Natural killer cell (primary cell): Measurements from ENCODE around the gene KLHL2. TPM values are rescaled to one million over a fixed set of nuclear protein-coding genes. Genes with fewer than 3 reads are reported as not detected.
"Not testable (repeated sequence)": the region's sequence is repeated elsewhere in the genome, so short reads cannot be mapped to it uniquely, and the experiment has no call there.

Source experiments
- ATAC-seq, 3 donors: fragments of 150-1000 bp in 2 of 3; fragments of 200-7000 bp in 1 of 3; cut with Tn5 transposase; 1 replicate in 1 of 3; 2 replicates in 2 of 3; pipeline ENCODE4 v1.10.0; 2021; ENCODE audit warnings: mild to moderate bottlenecking in 2 of 3, moderate library complexity in 2 of 3
- DNase-seq, 2 donors: peaks; one replicate each; pipeline versions ENCODE4 v3.0.0 to v3.0.0-alpha.2; 2013 to 2021; ENCODE audit warnings: mixed read lengths in 1 of 2
- H3K27ac ChIP-seq: one replicate; pipeline ENCODE4 v1.5.1; 2013; ENCODE audit warnings: mild to moderate bottlenecking, low read length
- H3K27me3 ChIP-seq: one replicate; pipeline ENCODE4 v1.6.1; 2013; ENCODE audit warnings: low read length; ENCODE audit not compliant: control insufficient read depth, insufficient read depth
- H3K36me3 ChIP-seq: one replicate; pipeline ENCODE4 v1.6.1; 2013; ENCODE audit warnings: low read length; ENCODE audit not compliant: control insufficient read depth, insufficient read depth
- H3K4me1 ChIP-seq: one replicate; pipeline ENCODE4 v1.6.1; 2013; ENCODE audit warnings: low read length; ENCODE audit not compliant: control insufficient read depth, insufficient read depth
- H3K4me3 ChIP-seq: one replicate; pipeline ENCODE4 v1.5.1; 2013; ENCODE audit warnings: low read length
- H3K9me3 ChIP-seq: one replicate; pipeline ENCODE4 v1.6.1; 2013; ENCODE audit warnings: low read length; ENCODE audit not compliant: control insufficient read depth, insufficient read depth
- H3K27ac Mint-ChIP-seq, 2 donors: one replicate each; pipeline ENCODE4 v1.8.0; 2022; ENCODE audit warnings: mild to moderate bottlenecking in 2 of 2, mixed read lengths in 2 of 2, moderate library complexity in 1 of 2
- H3K27me3 Mint-ChIP-seq, 2 donors: one replicate each; pipeline ENCODE4 v1.8.0; 2022; ENCODE audit warnings: low read depth in 2 of 2, mixed read lengths in 2 of 2
- H3K36me3 Mint-ChIP-seq: one replicate; pipeline ENCODE4 v1.8.0; 2022; ENCODE audit warnings: mixed read lengths
- H3K4me1 Mint-ChIP-seq, 2 donors: one replicate each; pipeline ENCODE4 v1.8.0; 2022; ENCODE audit warnings: mixed read lengths in 2 of 2
- H3K4me3 Mint-ChIP-seq: one replicate; pipeline ENCODE4 v1.8.0; 2022; ENCODE audit warnings: mild to moderate bottlenecking, moderate library complexity, mixed read lengths
- H3K9me3 Mint-ChIP-seq, 2 donors: one replicate each; pipeline ENCODE4 v1.8.0; 2022; ENCODE audit warnings: mixed read lengths in 2 of 2
- WGBS: methylation state at CpG from one replicate; pipeline ENCODE4 v1.1.7; 2013; ENCODE audit warnings: missing lambda C conversion rate; ENCODE audit not compliant: insufficient coverage; 5-methylcytosine and 5-hydroxymethylcytosine counted together
- intact Hi-C: fragments of 100-400 bp; cut with micrococcal nuclease; formaldehyde crosslinking; loops from one replicate; pipeline ENCODE4 v1.14.2; 2022
- total RNA-seq, 4 donors: library from RNA; stranded (reverse); fragments of 120-200 nt in 1 of 4; gene quantifications; one replicate each; pipeline versions ENCODE4 v1.2.3 to v1.2.4, GENCODE V29; 2013 to 2022

KLHL2 gene
- total RNA-seq, 3 donors from 2014 or later (not counting 1 experiment from before 2014, with no cell fraction given) = 24.2 to 29.2 (median 25.2) TPM

GRCh38 chr4:165263466-165263865 is 56.1 kb downstream of the KLHL2 start:
- H3K9me3 Mint-ChIP-seq, H3K27me3 ChIP-seq, ATAC-seq, H3K4me3 ChIP-seq, H3K27me3 Mint-ChIP-seq, H3K27ac ChIP-seq, H3K4me3 Mint-ChIP-seq, H3K27ac Mint-ChIP-seq, intact Hi-C loops, H3K4me1 ChIP-seq, DNase-seq, H3K36me3 ChIP-seq, H3K36me3 Mint-ChIP-seq, H3K9me3 ChIP-seq: not testable (repeated sequence)
- 100% methylated on average over 3 of the region's 3 CpGs for WGBS
- H3K4me1 Mint-ChIP-seq = peaks cover 12 to 20% of the 10 kb centered on the region in 2 donors

- H3K9me3 ChIP-seq, H3K36me3 Mint-ChIP-seq, H3K4me3 ChIP-seq, H3K27ac Mint-ChIP-seq, H3K27ac ChIP-seq, intact Hi-C loops, H3K27me3 Mint-ChIP-seq, H3K9me3 Mint-ChIP-seq, H3K4me1 ChIP-seq, DNase-seq, H3K4me3 Mint-ChIP-seq, H3K36me3 ChIP-seq, ATAC-seq, H3K27me3 ChIP-seq: not testable (repeated sequence)
- WGBS = 91% methylated on average over 6 of the region's 7 CpGs
- H3K4me1 Mint-ChIP-seq = peaks cover 22 to 25% of the 10 kb centered on the region in 2 donors
Observed at GRCh38 chr4:165269931-165270330, 62.6 kb downstream of the KLHL2 start.

GRCh38 chr4:165273443-165273842 is 66.1 kb downstream of the KLHL2 start:
- H3K9me3 ChIP-seq, H3K9me3 Mint-ChIP-seq, H3K36me3 ChIP-seq, H3K4me3 ChIP-seq, H3K27ac ChIP-seq, ATAC-seq, H3K27ac Mint-ChIP-seq, H3K4me3 Mint-ChIP-seq, H3K27me3 Mint-ChIP-seq, DNase-seq, intact Hi-C loops, H3K36me3 Mint-ChIP-seq, H3K4me1 ChIP-seq, H3K27me3 ChIP-seq: not testable (repeated sequence)
- H3K4me1 Mint-ChIP-seq = peaks cover 18% of the 10 kb centered on the region in 2 donors
- 100% methylated on average over 1 of the region's 2 CpGs for WGBS

DNA sequence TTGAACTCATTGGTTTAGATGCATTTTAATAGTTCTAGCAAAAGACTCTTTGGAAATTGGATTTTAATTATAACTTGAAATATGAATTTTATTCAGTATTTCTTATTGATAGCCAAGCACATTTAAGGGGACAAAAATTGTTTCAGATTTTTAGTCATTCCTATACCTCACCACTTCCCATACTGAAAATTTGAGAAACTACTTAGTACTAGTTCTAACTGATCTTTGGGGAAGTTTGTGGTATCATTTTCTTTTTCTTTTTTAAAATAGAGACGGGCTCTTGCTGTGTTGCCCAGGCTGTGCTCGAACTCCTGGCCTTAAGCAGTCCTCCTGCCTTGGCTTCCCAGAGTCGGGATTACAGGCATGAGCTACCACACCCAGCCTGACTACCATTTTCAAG is 68.0 kb downstream of the KLHL2 start:
- H3K27ac ChIP-seq, intact Hi-C loops, H3K36me3 Mint-ChIP-seq, H3K27me3 Mint-ChIP-seq, H3K36me3 ChIP-seq, H3K27ac Mint-ChIP-seq, H3K4me1 ChIP-seq, ATAC-seq, H3K4me3 Mint-ChIP-seq, H3K27me3 ChIP-seq, H3K9me3 ChIP-seq, H3K4me3 ChIP-seq, H3K9me3 Mint-ChIP-seq, DNase-seq: not testable (repeated sequence)
- peaks cover 4 to 10% of the 10 kb centered on the region in 2 donors for H3K4me1 Mint-ChIP-seq
- WGBS = 100% methylated on average over 2 of the region's 3 CpGs

- DNase-seq, H3K4me1 Mint-ChIP-seq, H3K27ac Mint-ChIP-seq, H3K36me3 ChIP-seq, H3K27me3 Mint-ChIP-seq, H3K9me3 ChIP-seq, H3K4me3 Mint-ChIP-seq, H3K4me3 ChIP-seq, H3K4me1 ChIP-seq, H3K36me3 Mint-ChIP-seq, ATAC-seq, H3K9me3 Mint-ChIP-seq, intact Hi-C loops, H3K27me3 ChIP-seq, H3K27ac ChIP-seq: not testable (repeated sequence)
- 97% methylated on average over 20 of the region's 20 CpGs for WGBS
Observed at GRCh38 chr4:165279531-165279930, 72.2 kb downstream of the KLHL2 start.

GRCh38 chr4:165284697-165285096 is 77.3 kb downstream of the KLHL2 start:
- H3K4me1 ChIP-seq, H3K27ac ChIP-seq, DNase-seq, H3K9me3 ChIP-seq, H3K27me3 ChIP-seq, H3K36me3 Mint-ChIP-seq, H3K27ac Mint-ChIP-seq, H3K27me3 Mint-ChIP-seq, H3K36me3 ChIP-seq, intact Hi-C loops, ATAC-seq, H3K9me3 Mint-ChIP-seq, H3K4me3 ChIP-seq, H3K4me3 Mint-ChIP-seq: not testable (repeated sequence)
- peaks cover 21 to 24% of the 10 kb centered on the region in 2 donors for H3K4me1 Mint-ChIP-seq
- WGBS = 100% methylated on average over 1 of the region's 3 CpGs

DNA sequence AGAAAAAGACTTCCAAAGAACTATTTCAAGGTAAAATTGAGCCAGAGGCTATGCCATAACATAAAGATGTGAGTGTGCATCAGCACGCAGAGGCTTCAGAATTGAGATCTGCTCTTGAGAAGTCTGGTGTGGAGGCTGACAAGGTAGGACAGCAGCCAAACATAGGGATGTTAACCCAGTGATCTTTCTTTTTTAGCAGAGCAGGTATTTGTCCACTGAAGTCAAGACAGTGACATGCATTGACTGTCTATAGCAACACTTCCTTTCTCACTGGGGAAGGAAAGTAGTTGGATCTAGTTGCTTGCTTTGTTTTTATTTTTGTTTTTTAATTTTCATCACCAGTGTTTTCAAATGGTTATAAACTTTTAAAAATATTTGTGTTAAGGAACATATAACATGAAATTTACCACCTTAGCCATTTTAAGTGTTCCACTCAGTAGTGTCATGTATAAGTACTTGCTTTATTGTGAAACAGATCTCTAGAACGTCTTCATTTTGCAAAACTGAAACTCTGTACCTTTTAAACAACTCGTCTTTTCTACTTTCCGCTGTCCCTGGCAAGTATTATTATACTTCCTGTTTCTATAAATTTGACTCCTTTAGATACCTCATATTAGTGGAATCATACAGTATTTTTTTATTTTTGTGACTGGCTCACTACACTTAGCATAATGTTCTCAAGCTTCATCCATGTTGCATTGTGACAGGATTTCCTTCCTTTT is 79.4 kb downstream of the KLHL2 start:
- H3K4me3 ChIP-seq, H3K9me3 Mint-ChIP-seq, H3K27me3 ChIP-seq, H3K4me3 Mint-ChIP-seq, DNase-seq, H3K9me3 ChIP-seq, ATAC-seq, H3K4me1 ChIP-seq, H3K27me3 Mint-ChIP-seq, H3K36me3 Mint-ChIP-seq, intact Hi-C loops, H3K36me3 ChIP-seq: not testable (repeated sequence)
- Mint-ChIP-seq H3K27ac (peak overlapping the region; percentile 44 to 79), H3K4me1 (peaks cover 21 to 26% of the 10 kb centered on the region in 2 donors)
- peak overlapping the region; percentile 20 for H3K27ac ChIP-seq
- WGBS = 55% methylated on average over 3 of the region's 4 CpGs
